ENCODE measurements around the gene SSTR5.

GRCh38 chr16:1065469-1066128 lies 6.9 kb upstream of the SSTR5 start:
- TF ChIP-seq, protein P1, sequence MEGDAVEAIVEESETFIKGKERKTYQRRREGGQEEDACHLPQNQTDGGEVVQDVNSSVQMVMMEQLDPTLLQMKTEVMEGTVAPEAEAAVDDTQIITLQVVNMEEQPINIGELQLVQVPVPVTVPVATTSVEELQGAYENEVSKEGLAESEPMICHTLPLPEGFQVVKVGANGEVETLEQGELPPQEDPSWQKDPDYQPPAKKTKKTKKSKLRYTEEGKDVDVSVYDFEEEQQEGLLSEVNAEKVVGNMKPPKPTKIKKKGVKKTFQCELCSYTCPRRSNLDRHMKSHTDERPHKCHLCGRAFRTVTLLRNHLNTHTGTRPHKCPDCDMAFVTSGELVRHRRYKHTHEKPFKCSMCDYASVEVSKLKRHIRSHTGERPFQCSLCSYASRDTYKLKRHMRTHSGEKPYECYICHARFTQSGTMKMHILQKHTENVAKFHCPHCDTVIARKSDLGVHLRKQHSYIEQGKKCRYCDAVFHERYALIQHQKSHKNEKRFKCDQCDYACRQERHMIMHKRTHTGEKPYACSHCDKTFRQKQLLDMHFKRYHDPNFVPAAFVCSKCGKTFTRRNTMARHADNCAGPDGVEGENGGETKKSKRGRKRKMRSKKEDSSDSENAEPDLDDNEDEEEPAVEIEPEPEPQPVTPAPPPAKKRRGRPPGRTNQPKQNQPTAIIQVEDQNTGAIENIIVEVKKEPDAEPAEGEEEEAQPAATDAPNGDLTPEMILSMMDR (IDR thresholded peaks at IDR 0.05), result no peak
- TF ChIP-seq EZH2 (IDR thresholded peaks at IDR 0.05; ENCODE audit: borderline replicate concordance, insufficient read depth, low read depth, low read length, poor library complexity, severe bottlenecking), result no peak

Measured in B cell (primary cell).